GM21723 (cell line): Measurements from ENCODE around the gene KRT3.

Experiments used
- ATAC-seq: cut with Tn5 transposase; IDR thresholded peaks from one replicate; pipeline ENCODE4 v1.9.1; 2021; ENCODE audit warnings: mild to moderate bottlenecking, moderate library complexity; ENCODE audit not compliant: unreplicated experiment

KRT3 gene

GRCh38 chr12:52815161-52815560 lies 19.2 kb upstream of the KRT3 start:
- ATAC-seq = no peak

GRCh38 chr12:52814710-52815155 lies 18.8 kb upstream of the KRT3 start:
- no peak for ATAC-seq

GRCh38 chr12:52813885-52814709 lies 18.2 kb upstream of the KRT3 start, which contains the start of gene KRT4:
Gene KRT4, minus strand, starts transcription at chr12:52814116. Its CDS starts 58 bp downstream, at chr12:52814058.
- no peak for ATAC-seq

- ATAC-seq = no peak
Observed at GRCh38 chr12:52813203-52813819, 17.4 kb upstream of the KRT3 start.

GRCh38 chr12:52812749-52813148 lies 16.8 kb upstream of the KRT3 start:
- ATAC-seq = no peak

- ATAC-seq = no peak
Observed at GRCh38 chr12:52812073-52812400, 16.1 kb upstream of the KRT3 start.

- no peak for ATAC-seq
Observed at GRCh38 chr12:52811191-52812072, 15.5 kb upstream of the KRT3 start.

GRCh38 chr12:52810554-52810953 lies 14.6 kb upstream of the KRT3 start:
- no peak for ATAC-seq

GRCh38 chr12:52809166-52809565 lies 13.2 kb upstream of the KRT3 start:
- no peak for ATAC-seq

GRCh38 chr12:52808573-52809160 lies 12.8 kb upstream of the KRT3 start:
- no peak for ATAC-seq

GRCh38 chr12:52807544-52808470 lies 11.9 kb upstream of the KRT3 start:
- ATAC-seq = no peak

GRCh38 chr12:52806821-52807543 lies 11.1 kb upstream of the KRT3 start:
- ATAC-seq = no peak

- no peak for ATAC-seq
Observed at GRCh38 chr12:52806169-52806811, 10.4 kb upstream of the KRT3 start.

- no peak for ATAC-seq
Observed at GRCh38 chr12:52805739-52806138, 9.8 kb upstream of the KRT3 start.

GRCh38 chr12:52805000-52805399 lies 9.1 kb upstream of the KRT3 start:
- no peak for ATAC-seq

- no peak for ATAC-seq
Observed at GRCh38 chr12:52802442-52802841, 6.5 kb upstream of the KRT3 start.

- ATAC-seq = no peak
Observed at GRCh38 chr12:52801773-52802172, 5.9 kb upstream of the KRT3 start.

GRCh38 chr12:52800259-52800917 lies 4.5 kb upstream of the KRT3 start:
- ATAC-seq = no peak
